HCT116 (cell line): ENCODE data around the gene MYO1A.

Source experiments
- CBX3 ChIP-seq: IDR thresholded peaks from 2 replicates; pipeline ENCODE4 v1.6.1; 2012; ENCODE audit warnings: low read depth
- CEBPB ChIP-seq: IDR thresholded peaks from 2 replicates; pipeline ENCODE4 v1.6.1; 2012; ENCODE audit warnings: low read depth
- EGR1 ChIP-seq: IDR thresholded peaks from 2 replicates; pipeline ENCODE4 v1.6.1; 2012; ENCODE audit warnings: low read depth
- ELF1 ChIP-seq: IDR thresholded peaks from 2 replicates; pipeline ENCODE4 v1.6.1; 2012; ENCODE audit warnings: low read depth, borderline replicate concordance
- EZH2 ChIP-seq: fragments of 200-600 bp; sonication (generic); IDR thresholded peaks from 2 replicates; pipeline ENCODE4 v1.6.1; 2017; ENCODE audit warnings: antibody characterized with exemption, mixed run types
- EZH2phosphoT487 ChIP-seq: fragments of 200-600 bp; IDR thresholded peaks from 2 replicates; pipeline ENCODE4 v1.6.1; 2018; ENCODE audit warnings: antibody characterized with exemption, borderline replicate concordance
- FOSL1 ChIP-seq: IDR thresholded peaks from 2 replicates; pipeline ENCODE4 v1.6.1; 2012; ENCODE audit warnings: low read depth
- POLR2A ChIP-seq: IDR thresholded peaks from 2 replicates; pipeline ENCODE4 v1.7.0; 2011; ENCODE audit warnings: borderline replicate concordance; ENCODE audit not compliant: insufficient read depth, insufficient read length; ENCODE audit errors: extremely low read depth
- TF ChIP-seq, protein P1 (sequence below), 3 experiments: fragments of 200-600 bp in 1 of 3; sonication (generic) in 1 of 3; IDR thresholded peaks in 2 of 3; conservative IDR thresholded peaks in 1 of 3; 2 replicates each; pipeline ENCODE4 v1.5.1; 2012 to 2017; ENCODE audit warnings: low read depth in 2 of 3, low read length in 2 of 3, antibody characterized with exemption in 1 of 3, borderline replicate concordance in 1 of 3, control low read depth in 1 of 3, mild to moderate bottlenecking in 1 of 3, mixed read lengths in 1 of 3, mixed run types in 1 of 3, moderate library complexity in 1 of 3; ENCODE audit not compliant: insufficient read depth in 1 of 3
- TF ChIP-seq, protein P2 (sequence below): IDR thresholded peaks from 2 replicates; pipeline ENCODE4 v1.6.1; 2012
- TF ChIP-seq, protein P3 (sequence below): IDR thresholded peaks from 2 replicates; pipeline ENCODE4 v1.6.1; 2011; ENCODE audit warnings: mild to moderate bottlenecking, low read length, moderate library complexity; ENCODE audit not compliant: insufficient replicate concordance; ENCODE audit errors: extremely low read depth
- TF ChIP-seq, protein P4 (sequence below): IDR thresholded peaks from 2 replicates; pipeline ENCODE4 v1.6.1; 2012

DNA sequence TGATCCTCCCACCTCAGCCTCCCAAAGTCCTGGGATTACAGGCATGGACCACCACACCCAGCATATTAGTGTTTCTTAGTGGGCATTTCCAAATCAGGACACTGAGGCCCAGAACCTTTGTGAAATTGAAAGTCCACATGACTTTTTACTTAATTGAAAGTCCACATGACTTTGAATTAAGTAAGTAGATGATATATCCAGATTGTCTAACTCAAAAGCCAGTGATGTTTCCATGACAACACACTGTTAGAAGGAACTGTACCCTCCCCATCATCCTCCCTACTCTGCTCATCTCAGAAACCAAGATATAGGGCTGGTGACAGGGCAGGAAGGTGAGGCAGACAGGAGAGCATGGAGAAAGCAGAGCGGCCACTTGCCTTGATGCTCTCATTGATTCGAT, 7.2 kb downstream of the MYO1A start:
- TF ChIP-seq POLR2A (no peak), ELF1 (no peak), EZH2phosphoT487 (no peak), EZH2 (no peak), EGR1 (no peak), FOSL1 (no peak), CBX3 (no peak), CEBPB (no peak)
- TF ChIP-seq, protein P1, sequence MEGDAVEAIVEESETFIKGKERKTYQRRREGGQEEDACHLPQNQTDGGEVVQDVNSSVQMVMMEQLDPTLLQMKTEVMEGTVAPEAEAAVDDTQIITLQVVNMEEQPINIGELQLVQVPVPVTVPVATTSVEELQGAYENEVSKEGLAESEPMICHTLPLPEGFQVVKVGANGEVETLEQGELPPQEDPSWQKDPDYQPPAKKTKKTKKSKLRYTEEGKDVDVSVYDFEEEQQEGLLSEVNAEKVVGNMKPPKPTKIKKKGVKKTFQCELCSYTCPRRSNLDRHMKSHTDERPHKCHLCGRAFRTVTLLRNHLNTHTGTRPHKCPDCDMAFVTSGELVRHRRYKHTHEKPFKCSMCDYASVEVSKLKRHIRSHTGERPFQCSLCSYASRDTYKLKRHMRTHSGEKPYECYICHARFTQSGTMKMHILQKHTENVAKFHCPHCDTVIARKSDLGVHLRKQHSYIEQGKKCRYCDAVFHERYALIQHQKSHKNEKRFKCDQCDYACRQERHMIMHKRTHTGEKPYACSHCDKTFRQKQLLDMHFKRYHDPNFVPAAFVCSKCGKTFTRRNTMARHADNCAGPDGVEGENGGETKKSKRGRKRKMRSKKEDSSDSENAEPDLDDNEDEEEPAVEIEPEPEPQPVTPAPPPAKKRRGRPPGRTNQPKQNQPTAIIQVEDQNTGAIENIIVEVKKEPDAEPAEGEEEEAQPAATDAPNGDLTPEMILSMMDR (IDR thresholded peaks at IDR 0.05 in 2 of 3, conservative IDR thresholded peaks at IDR 0.05 in 1 of 3; ENCODE audit: borderline replicate concordance in 1 of 3, insufficient read depth in 1 of 3, low read depth in 2 of 3, low read length in 2 of 3): no peak
- TF ChIP-seq, protein P2, sequence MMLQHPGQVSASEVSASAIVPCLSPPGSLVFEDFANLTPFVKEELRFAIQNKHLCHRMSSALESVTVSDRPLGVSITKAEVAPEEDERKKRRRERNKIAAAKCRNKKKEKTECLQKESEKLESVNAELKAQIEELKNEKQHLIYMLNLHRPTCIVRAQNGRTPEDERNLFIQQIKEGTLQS: no peak
- TF ChIP-seq, protein P3, sequence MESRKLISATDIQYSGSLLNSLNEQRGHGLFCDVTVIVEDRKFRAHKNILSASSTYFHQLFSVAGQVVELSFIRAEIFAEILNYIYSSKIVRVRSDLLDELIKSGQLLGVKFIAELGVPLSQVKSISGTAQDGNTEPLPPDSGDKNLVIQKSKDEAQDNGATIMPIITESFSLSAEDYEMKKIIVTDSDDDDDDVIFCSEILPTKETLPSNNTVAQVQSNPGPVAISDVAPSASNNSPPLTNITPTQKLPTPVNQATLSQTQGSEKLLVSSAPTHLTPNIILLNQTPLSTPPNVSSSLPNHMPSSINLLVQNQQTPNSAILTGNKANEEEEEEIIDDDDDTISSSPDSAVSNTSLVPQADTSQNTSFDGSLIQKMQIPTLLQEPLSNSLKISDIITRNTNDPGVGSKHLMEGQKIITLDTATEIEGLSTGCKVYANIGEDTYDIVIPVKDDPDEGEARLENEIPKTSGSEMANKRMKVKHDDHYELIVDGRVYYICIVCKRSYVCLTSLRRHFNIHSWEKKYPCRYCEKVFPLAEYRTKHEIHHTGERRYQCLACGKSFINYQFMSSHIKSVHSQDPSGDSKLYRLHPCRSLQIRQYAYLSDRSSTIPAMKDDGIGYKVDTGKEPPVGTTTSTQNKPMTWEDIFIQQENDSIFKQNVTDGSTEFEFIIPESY: no peak
- TF ChIP-seq, protein P4, sequence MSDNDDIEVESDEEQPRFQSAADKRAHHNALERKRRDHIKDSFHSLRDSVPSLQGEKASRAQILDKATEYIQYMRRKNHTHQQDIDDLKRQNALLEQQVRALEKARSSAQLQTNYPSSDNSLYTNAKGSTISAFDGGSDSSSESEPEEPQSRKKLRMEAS: no peak
